Cortex of kidney (tissue), 1 donor: ENCODE data around the gene GFPT2.
"Not testable (repeated sequence)": the region's sequence is repeated elsewhere in the genome, so short reads cannot be mapped to it uniquely, and the experiment has no call there.

ENCODE experiments used
- DNase-seq: peaks from one replicate; lab custom pipeline; 2025; lab: John Stamatoyannopoulos, UW

The GFPT2 gene

DNA sequence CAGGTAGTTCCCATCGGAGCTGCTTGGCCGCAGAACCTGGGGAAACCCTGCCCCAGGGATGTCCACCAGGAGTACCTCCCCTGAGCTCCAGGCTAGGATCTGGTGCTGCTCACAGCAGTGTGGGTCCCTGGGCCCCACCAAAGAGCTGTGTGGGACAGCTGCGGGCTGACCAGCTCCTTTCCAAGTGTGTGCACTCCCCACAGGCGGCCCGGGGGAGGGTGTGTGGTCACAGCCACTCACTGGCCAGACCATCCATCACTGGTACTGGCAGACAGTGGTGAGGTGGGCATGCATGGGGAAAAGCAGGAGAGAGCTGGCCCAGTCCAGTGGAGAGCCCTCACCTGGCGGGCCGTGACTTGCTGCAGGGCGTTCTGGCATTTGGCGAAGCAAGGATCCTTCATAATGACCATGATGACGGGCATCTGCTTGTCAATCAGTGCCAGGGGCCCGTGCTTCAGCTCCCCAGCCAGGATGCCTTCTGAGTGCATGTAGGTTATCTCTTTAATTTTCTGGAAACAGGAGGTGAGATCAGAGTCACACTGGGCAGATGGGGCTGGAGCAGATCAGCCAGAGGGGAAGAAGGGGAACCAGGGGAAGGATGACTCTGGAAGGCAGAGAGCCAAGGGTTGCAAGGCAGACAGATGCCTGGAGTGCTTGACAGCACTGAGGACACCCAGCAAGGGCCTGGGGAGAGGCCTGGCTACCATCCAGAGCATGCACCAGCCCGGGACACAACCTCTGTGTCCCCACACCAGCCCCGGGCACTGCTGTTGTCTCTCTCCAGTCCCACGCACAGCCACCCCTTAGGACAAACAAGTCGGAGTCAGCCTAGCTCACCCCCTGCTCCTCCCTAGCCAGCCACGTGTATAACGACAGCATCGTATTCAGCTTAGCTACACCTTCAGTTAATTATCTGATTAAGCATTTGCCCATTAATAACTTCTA is 48.4 kb downstream of the GFPT2 start:
- DNase-seq: no peak

DNA sequence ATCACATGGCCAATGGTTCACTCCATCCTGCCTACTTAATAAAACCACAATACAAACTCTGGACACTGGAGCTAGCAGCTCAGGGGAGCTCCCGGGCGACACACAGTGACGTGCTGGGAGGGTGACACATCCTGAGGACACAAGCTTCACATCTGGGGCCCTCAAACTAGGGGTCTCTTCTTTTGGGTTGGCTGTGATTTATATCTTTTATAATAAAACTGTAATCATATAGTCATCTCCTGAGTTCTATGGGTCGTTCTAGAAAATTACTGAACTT is 49.2 kb downstream of the GFPT2 start:
- DNase-seq: no peak

DNA sequence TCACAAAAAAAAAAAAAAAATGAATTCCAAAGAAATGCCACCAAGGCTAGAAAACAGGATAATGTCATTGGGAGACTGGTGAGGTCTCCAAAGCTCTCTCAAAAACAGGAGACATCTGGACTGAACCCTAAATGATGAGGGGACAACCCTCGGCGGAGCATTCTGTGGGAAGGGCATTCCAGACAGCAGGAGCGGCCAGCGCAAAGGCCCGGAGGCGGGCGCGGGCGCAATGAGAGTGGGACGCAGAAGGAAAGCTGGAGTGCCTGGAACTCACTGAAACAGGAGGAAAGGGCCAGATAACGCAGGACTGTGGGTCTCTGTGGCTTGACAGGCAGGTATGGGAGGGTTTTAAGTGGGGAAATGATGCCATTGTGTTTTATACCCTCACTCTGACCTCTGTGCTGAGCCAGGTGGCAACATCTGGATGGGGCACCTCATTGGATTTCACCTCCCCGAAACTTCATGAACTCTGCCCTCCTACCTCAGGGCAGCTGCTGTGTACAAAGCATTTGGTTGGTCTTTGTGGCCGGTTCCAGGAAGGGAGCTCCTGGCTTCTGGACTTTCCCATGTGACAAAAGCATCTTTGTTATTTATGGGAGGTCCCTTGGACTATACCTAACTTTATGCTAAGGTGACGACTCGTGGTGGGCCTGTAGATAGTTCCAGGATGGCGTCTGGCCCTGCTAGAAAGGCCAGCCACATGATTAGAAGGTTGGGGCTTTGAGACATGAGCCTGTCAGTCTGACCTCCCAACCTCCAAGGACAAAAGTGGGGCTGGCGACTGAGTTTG is 49.7 kb downstream of the GFPT2 start:
- no peak for DNase-seq

DNA sequence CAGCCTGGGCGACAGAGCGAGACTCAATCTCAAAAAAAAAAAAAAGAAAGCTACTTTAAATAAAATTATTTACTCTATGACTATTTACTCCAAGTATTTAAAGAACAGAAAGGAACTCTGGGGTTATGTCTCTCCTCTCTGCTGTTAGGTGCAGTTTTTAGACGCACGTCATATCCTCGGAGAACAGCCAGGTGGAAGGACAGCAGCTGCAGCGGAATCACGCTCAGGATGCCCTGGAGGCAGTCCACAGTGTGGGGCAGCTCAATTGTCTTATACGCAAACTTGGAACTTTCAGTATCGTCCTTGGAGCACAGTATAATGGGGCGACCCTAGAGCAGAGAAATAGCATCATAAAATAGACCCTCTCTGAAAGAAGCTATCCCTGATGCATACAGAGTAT is 50.9 kb downstream of the GFPT2 start:
- no peak for DNase-seq

DNA sequence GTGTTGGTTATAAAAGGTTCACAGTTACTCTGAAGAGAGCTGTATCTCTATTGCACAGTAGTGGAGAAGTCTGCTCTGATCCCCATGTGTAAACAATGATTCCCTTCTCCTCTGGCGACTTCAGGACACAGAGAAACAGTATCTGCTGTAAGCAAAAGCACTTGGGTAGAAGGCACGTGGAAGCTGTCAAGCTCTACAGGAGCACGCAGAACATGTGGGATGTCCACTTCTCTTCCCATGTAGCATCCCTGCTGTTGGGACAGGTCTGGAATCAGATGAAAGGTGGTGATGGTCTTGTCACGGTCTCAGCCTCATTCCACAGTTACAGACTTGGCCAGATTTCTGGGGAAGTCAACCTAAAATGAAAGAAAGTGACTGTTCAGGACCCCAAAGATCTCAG is 51.9 kb downstream of the GFPT2 start:
- DNase-seq: no peak

DNA sequence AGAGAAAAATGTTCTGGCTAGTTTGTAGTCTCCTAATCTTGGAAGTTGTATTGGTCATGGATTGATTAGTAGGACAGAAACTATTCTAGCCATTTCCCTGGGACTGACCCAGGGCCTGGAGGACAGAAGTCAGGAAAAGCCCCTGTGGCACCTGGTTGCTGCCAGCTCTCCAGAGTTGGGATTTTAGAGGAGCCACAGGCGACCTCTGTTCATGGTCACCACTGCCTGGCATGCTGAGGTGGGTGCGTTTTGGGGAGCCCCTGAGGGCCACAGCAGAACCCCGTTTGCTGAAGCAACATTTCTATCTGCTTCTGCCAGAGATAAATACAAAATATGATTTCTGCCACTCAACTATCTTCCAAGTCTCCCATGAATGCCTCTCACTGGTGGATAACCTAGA is 53.6 kb downstream of the GFPT2 start:
- DNase-seq: no peak

DNA sequence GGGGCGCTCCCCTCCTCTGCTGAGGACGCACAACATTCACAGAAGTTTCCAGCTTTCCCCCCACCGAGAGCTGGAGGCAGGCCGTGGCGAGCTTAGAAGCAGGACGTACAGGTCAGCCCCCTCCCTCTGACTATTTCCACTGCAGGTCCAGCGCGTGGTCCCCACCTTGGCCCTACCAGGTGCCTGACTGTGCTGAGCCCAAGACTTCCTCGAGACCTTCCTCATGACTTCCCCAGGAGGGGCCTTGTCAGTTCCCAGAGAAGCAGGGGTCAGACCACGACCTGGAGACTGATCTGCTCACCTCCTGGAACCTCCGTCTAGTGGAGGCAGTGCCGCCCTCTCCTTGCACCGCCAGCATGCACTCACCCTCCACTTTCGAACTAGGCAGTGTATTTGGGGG is 54.1 kb downstream of the GFPT2 start:
- DNase-seq: not testable (repeated sequence)

DNA sequence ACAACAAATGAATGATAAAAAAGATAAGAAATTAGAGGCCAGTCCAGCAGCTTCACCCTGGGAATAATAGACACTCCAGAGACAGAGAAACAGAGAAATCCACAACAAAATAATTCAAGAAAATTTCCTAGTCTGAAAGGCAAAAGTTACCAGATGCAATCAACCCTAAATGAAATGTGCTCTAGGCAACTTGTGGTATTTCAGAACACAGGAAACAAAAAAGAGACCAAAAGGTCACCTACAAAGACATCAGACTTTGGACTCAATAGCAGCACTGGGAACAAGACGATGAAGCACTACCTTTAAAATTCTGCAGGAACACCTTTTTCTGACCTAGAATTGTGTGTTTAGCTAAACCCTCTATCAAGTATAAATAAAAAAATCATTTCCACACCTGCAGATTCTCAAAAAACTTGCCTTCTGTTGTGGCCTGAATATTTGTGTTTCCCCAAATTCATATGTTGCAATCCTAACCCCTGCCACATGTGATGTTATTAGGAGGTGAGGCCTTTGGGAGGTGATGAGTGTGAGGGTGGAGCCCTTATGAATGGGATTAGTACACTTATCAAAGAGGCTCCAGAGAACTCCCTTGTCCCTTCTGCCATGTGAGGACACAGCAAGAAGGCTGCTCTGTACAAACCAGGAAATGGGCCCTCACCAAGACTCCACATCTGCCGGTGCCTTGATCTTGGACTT is 55.4 kb downstream of the GFPT2 start:
- DNase-seq: no peak

DNA sequence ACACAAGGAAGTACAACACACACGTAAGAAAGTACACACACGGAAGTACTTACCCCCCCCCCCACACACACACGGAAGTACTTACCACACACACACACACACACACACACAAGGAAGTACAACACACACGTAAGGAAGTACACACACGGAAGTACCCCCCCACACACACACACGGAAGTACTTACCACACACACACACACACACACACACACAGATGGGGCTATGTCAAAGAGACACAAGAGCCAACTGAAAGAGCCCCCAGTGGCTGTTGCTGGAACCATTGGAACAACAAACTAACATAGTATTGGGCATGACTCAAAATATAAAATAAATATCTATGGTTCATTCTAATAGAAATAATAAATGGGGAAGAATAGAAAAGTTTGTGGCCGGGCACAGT is 56.4 kb downstream of the GFPT2 start:
- no peak for DNase-seq

DNA sequence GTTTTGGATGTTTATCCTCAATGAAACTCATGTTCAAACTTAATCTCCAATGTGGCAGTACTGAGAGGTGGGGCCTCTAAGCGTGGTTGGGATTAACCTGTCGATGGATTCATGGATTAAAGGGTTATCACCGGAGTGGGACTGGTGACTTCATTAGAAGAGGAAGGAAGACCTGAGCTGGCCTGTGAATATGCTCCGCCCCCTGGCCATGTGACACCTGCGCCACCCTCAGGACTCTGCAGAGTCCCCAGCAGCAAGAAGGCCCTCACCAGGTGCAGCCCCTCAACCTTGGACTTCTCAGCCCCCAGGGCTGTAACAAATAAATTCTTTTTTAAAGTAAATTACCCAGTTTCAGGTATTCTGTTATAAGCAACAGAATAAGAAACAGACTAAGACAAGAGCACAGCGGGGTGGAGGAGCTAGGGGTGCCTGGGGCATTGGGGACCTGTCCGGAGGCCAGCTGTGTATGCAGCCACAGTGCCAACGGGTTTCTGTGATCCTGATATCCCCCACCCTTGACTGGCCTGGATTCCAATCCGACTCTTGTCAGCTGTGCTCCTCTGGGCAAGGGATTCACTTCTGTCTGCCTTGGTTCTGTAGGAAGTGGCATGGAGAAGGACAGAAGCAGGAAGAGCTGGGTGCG is 58.1 kb downstream of the GFPT2 start:
- no peak for DNase-seq

DNA sequence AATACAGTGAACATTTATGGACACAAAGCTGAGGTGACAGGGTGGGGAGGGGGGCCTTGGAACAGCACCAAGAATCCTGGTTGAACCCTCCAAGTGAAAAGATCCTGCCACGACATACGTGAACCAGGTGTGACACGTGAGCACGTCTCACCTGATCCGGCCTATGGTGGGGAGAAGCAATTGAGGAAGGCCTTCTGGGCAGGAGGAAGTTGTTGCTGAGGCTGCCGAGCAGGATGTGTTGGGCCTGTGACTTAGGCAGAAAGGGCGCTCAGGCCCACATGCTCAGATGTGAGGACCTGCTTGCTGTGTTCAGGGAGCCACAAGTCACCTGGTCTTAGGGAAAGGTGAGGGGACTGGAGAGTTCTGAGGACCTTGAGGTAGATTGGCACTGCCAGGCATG is 58.7 kb downstream of the GFPT2 start:
- no peak for DNase-seq

DNA sequence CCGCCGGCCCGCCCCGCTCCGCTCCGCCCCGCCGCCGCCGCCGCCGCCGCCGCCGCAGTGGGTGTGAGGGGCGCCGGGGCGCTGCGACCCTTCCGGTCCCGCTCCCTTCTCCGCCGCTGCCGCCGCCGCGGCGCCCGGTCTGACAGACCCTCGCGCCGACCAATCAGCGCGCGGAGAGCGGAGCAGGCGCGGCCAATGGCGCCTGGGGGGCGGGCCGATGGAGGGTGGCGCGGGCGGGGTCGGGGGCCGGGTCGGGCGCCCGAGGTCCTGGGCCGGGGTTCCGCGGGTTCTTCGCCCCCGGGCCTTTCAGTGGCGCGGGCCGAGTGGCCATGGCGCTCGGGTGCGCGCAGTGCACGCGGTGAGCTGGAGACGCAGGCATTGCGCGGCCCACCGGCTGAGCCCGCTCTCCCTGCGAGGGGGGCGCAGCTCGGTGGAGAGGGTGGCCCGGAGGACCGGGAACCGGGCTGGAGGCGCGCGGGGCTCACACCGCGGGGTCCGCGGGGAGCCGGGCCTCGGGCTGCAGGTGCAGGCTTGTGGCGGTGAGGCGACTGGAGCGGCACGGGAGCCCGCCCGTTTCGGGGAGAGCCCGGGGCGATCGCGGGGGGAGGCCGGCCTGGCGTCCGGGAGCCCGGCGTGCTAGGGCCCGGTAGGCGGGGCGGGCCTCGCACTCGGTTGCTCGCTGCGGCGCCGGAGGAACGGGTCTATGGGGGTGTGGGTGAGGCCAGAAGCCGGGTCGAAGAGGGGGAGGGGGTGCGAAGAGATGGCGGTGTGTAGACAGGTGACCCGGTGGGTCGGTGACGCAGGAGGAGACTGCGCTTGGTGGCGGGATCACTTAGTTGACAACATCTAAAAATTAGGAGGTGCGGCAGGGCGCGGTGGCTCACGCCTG is 60.9 kb downstream of the GFPT2 start, which contains the start of gene MAPK9:
MAPK9 (minus strand) TSS at position 141 of the 889 bp plus-strand sequence. CDS start 11,522 bp downstream, outside the sequence.
- DNase-seq: no peak

DNA sequence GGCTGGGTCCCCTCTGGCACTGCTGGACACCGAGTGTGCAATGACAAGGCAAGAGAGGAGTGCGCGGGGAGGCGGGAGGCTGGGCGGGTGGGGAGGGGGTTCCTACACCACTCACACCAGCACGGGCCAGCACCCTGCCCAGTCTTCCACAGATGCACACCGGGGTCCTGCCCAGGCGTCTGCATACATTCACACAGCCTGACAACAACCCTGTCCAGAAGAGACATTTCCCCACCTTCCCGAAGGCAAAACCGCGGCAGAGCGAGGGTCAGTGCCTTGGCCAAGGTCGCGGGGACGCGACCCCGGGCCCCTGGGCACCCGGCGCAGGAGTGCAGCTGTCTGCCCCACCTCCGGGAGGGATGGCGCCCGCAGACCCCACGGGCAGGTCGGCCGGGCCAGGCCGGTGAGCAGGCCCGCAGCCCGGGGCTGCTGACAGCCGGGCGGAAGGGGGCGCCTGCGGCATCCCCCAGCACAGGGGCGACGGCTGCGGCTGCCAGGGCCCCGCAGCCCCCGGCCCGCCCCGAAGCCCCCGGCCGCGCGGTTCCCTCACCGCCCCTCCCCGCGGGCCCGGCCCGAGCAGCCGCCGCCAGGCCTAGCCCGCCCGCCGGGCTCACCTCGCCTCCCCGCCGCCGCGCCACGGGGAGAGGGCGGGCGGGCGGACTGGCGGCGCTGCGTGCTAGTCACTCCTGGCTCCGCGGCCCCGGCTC is 61.7 kb downstream of the GFPT2 start:
- DNase-seq: no peak

DNA sequence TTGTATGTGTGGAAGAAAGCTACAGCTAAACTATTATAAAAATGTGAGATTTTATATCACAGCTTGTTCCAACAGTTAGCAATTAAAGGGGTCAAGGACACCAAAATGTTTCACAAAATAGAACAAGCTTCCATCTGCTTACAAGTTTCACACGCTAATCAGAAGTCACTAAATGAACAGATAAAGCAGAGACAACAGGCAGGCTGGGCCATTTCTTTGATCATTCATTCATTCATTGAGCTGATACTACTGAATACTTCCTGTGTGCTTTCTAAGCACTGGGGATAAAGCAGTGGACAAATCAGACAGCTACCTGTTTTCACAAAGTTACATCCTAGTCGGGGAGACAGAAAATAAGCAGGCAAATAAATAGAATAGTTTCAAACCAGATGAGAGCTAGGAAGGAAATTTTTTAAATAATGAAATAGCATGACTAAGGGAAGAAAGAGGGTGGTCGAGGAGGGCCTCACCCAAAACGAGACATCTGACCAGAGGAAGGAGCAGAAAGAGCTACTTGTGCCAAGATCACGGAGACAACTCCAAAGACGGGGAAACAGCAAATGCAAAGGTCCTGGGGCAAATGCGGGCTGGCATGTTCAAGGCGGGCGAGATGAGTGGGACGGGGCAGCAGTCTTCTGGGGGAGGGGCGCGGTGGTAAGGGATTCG is 62.4 kb downstream of the GFPT2 start:
- no peak for DNase-seq

DNA sequence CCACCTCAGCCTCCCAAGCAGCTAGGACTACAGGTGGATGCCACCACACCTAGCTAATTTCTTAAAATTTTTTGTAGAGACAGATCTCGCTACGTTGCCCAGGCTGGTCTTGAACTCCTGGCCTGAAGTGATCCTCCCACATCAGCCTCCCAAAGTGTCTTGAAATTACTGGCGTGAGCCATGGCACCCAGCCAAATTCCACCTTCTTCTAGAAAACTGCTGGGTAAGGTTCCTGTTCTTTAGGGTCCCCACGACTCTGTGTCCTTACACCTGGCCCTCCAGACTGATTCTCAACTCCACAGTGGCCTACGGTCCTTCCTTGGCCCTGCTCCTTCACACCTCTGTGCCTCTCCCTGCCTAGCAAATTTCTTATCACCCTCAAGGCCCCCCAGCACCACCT is 63.2 kb downstream of the GFPT2 start:
- DNase-seq: no peak

DNA sequence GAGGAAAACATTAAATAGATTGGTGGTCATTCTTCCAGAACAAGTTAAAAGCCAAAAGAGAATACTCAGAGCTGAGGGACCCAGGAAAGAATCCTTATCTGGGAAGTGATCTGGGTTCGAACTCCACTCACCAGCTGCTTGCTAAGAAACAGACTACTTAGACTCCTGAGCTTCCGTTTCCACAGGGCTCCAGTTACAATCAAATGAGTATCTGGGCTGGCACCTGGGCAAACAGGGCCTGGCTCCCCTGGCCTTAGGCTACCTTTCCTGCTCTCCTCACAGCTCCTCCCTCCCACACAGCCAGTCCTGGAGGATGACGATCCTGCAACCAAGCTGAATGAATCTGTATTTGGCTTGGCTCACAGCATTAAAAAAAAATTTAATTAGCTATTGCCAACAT is 63.7 kb downstream of the GFPT2 start:
- no peak for DNase-seq

DNA sequence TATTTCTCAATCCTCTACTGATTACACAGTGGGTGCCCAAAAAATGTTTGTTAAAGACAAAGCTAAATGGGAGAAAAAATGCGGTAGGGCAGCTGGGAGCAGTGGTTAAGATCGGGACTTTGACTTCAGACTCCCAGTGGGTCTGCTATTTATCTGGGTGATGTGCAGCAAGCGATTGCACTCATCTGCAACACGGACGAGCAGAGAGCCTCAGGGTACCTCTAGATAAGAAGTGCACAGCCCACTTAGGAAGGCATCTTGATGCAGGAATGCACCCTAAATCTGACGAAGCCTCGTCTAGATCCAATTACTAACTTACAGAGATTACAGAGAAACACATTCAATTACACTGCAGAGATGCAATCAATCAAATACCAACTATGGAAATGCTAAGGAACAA is 65.3 kb downstream of the GFPT2 start:
- DNase-seq: no peak

DNA sequence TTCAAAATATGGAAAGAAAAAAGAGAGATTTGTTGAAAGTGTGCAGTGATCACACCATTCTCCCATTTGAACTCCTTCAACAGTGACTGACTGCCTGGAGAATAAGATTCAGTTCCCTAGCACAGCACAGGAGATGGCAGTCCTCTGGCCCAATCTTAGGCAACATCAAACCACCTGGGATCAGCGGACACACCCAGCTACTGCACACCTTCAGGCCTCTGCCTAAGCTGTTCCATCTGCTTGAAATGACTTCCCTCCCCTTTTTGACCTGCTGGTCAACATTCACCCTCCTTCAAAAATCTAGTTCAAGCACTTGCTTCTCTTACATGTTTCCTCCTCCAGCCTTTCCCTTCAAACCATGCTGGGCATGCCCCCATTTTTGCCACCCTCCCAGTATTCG is 65.7 kb downstream of the GFPT2 start:
- DNase-seq: no peak

DNA sequence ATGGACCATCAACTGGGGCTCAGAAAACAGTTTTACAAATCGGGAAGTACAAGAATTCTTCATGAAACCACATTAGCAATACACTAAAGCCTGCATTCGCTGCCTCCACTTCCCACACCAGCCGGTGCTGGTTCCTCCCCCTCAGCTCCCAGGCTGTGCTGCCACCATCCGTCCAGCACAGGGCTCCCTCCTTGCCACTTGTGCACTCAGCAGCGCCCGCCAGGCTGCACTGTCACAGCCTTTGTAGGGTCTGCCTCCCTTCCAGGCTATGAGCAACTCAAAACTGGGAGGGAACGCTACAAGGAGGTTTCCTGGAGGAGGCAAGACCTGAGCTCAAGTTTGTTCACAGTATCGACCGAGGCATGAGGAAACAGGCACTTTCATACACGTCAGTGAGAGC is 69.0 kb downstream of the GFPT2 start:
- DNase-seq: no peak

DNA sequence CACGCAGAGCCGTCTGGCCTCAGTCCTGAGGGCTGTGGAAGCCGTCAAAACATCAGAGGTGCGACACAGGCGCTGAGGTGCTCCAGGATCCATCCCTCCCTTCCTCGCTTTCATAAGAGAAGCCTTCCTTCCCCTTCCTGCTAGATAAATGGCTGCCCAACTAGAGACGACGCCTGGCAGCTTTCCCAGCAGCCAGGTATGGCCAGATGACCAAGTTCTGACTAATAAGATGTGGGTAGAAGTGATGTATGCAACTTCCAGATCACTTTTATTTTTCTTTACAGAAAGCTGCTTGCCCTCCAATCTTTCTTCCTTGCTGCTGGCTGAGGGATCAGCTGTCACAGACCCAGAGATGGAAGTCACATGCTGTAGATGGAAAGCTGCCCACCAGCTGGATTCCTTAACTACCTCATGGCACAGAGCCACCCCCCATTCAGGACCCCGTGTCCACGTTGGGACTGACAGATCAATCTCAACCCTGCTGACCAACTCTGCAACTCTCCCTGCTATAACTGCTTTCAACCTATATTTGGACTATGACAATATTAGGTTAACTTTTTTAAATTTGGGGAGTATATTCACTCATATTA is 70.0 kb downstream of the GFPT2 start:
- no peak for DNase-seq
